Hepatocyte (in vitro differentiated cells): ENCODE measurements around the gene OR5D16. TPM values are rescaled to one million over a fixed set of nuclear protein-coding genes. Genes with fewer than 3 reads are reported as not detected.

ENCODE experiments used
- DNase-seq: peaks from one replicate; pipeline ENCODE4 v3.0.0-alpha.2; 2016; ENCODE audit warnings: low spot score
- H2AFZ ChIP-seq: fragments of 200-600 bp; sonication (generic); 2 replicates; pipeline ENCODE4 v1.6.0; 2016; ENCODE audit warnings: antibody characterized with exemption, mild to moderate bottlenecking
- H3K27ac ChIP-seq: fragments of 200-600 bp; sonication (generic); 2 replicates; pipeline ENCODE4 v1.5.1; 2016; ENCODE audit warnings: mild to moderate bottlenecking
- H3K27me3 ChIP-seq: fragments of 200-600 bp; sonication (generic); 2 replicates; pipeline ENCODE4 v1.6.1; 2016
- H3K36me3 ChIP-seq: fragments of 200-600 bp; sonication (generic); replicated peaks from 2 replicates; pipeline ENCODE4 v1.5.1; 2016; ENCODE audit warnings: low read depth; ENCODE audit not compliant: insufficient read depth
- H3K4me1 ChIP-seq: fragments of 200-600 bp; sonication (generic); 2 replicates; pipeline ENCODE4 v1.5.1; 2016; ENCODE audit warnings: mild to moderate bottlenecking, moderate library complexity; ENCODE audit not compliant: insufficient read depth
- H3K4me2 ChIP-seq: fragments of 200-600 bp; sonication (generic); 2 replicates; pipeline ENCODE4 v1.6.0; 2016
- H3K4me3 ChIP-seq: fragments of 200-600 bp; sonication (generic); 2 replicates; pipeline ENCODE4 v1.5.1; 2016; ENCODE audit warnings: mild to moderate bottlenecking
- H3K79me2 ChIP-seq: fragments of 200-600 bp; sonication (generic); 2 replicates; pipeline ENCODE4 v1.6.0; 2017; ENCODE audit warnings: mild to moderate bottlenecking
- H3K9me2 ChIP-seq: fragments of 200-600 bp; sonication (generic); replicated peaks from 2 replicates; pipeline ENCODE4 v1.6.0; 2017; ENCODE audit warnings: mild to moderate bottlenecking; ENCODE audit not compliant: insufficient read depth
- H3K9me3 ChIP-seq: fragments of 200-600 bp; sonication (generic); 2 replicates; pipeline ENCODE4 v1.5.1; 2016; ENCODE audit warnings: low read depth, mild to moderate bottlenecking
- H4K20me1 ChIP-seq: fragments of 200-600 bp; sonication (generic); 2 replicates; pipeline ENCODE4 v1.6.0; 2016; ENCODE audit warnings: mild to moderate bottlenecking; ENCODE audit not compliant: insufficient read depth, poor library complexity, severe bottlenecking
- CTCF ChIP-seq: fragments of 200-600 bp; sonication (generic); IDR thresholded peaks from 2 replicates; pipeline ENCODE4 v1.5.1; 2016; ENCODE audit warnings: antibody characterized with exemption, mild to moderate bottlenecking; ENCODE audit not compliant: poor library complexity
- EZH2 ChIP-seq: fragments of 200-600 bp; sonication (generic); IDR thresholded peaks from 2 replicates; pipeline ENCODE4 v1.6.1; 2016; ENCODE audit warnings: antibody characterized with exemption, mild to moderate bottlenecking, borderline replicate concordance
- EZH2phosphoT487 ChIP-seq: fragments of 200-600 bp; sonication (generic); IDR thresholded peaks from one replicate; pipeline ENCODE4 v1.6.1; 2018; ENCODE audit warnings: antibody characterized with exemption, mild to moderate bottlenecking, low read depth, moderate library complexity; ENCODE audit not compliant: unreplicated experiment, severe bottlenecking
- WGBS: methylation state at CpG from one replicate; pipeline ENCODE4 v1.1.6; 2016; ENCODE audit warnings: low lambda C conversion rate; ENCODE audit errors: missing lambda C conversion rate; 5-methylcytosine and 5-hydroxymethylcytosine counted together
- polyA plus RNA-seq: library from polyadenylated mRNA; unstranded; fragments of >200 nt; fragmentation: Nextera tagmentation; extraction: Ambion mirVana; gene quantifications from 2 replicates; pipeline ENCODE4 v1.2.1, GENCODE V29; 2016
- total RNA-seq: library from RNA; depleted of rRNA; stranded (reverse); fragments of >200 nt; gene quantifications from 2 replicates; pipeline ENCODE4 v1.2.3, GENCODE V29; 2014

The OR5D16 gene
- total and polyA plus RNA-seq, 2 experiments from 2014 or later: not detected

- no peak for DNase-seq
- Histone ChIP-seq H2AFZ (no peak overlapping the region), H3K79me2 (no peaks in the 10 kb centered on the region), H3K4me1 (no peaks in the 10 kb centered on the region), H3K9me3 (peaks cover 3% of the 10 kb centered on the region), H3K4me2 (no peak overlapping the region), H3K27ac (no peak overlapping the region), H3K27me3 (no peaks in the 10 kb centered on the region), H4K20me1 (no peaks in the 10 kb centered on the region), H3K4me3 (no peak overlapping the region), H3K36me3 (no peaks in the 10 kb centered on the region), H3K9me2 (no peaks in the 10 kb centered on the region)
- 90% methylated on average over 1 of the region's 1 CpG for WGBS
- no peak for TF ChIP-seq EZH2
- TF ChIP-seq CTCF: no peak
- TF ChIP-seq EZH2phosphoT487: no peak
These were observed 32.3 kb upstream of the OR5D16 start for GRCh38 chr11:55806248-55806647.

DNA sequence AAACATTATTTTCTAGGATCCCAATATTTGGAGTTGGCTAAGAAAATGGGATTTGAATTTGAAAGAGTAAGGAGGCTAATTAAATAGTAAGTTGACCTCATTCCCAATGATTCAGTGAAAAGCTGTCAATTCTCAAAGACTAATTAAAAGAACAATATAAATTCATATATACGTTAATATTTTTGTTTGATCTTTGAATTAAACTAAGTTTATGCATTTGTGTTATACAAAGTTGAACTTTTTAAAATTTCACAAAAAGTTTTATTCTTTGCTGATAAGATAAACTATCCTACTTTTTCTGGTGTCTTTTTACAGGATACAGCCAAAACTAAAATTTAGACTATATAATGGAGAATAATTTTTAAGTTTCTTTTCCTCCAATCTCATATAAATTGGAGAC is 27.5 kb upstream of the OR5D16 start, which contains the start of gene OR5L1:
Gene OR5L1, plus strand, starts transcription at position 301 of the 400 bp plus-strand sequence. CDS start 100 bp downstream, outside the sequence.
- Histone ChIP-seq H3K4me1 (no peaks in the 10 kb centered on the region), H4K20me1 (no peaks in the 10 kb centered on the region), H3K36me3 (no peaks in the 10 kb centered on the region), H3K79me2 (no peaks in the 10 kb centered on the region), H3K9me2 (no peaks in the 10 kb centered on the region), H3K27ac (no peak within 1 kb of the TSS), H3K4me2 (no peak within 1 kb of the TSS), H3K9me3 (no peaks in the 10 kb centered on the region), H2AFZ (no peak within 1 kb of the TSS), H3K27me3 (no peaks in the 10 kb centered on the region), H3K4me3 (no peak within 1 kb of the TSS)
- DNase-seq: no peak
- TF ChIP-seq EZH2: no peak
- no peak for TF ChIP-seq EZH2phosphoT487
- no peak for TF ChIP-seq CTCF
- WGBS: 74% methylated on average over 1 of the region's 1 CpG

GRCh38 chr11:55819330-55819729 is 19.2 kb upstream of the OR5D16 start, which contains the start of gene OR5D18:
OR5D18 (plus strand) TSS chr11:55819630; CDS start chr11:55819630, 0 bp downstream.
- Histone ChIP-seq H2AFZ (no peak within 1 kb of the TSS), H3K9me2 (no peaks in the 10 kb centered on the region), H3K4me2 (no peak within 1 kb of the TSS), H3K27ac (no peak within 1 kb of the TSS), H3K4me3 (no peak within 1 kb of the TSS), H3K79me2 (no peaks in the 10 kb centered on the region), H4K20me1 (no peaks in the 10 kb centered on the region), H3K9me3 (peaks cover 4% of the 10 kb centered on the region), H3K27me3 (no peaks in the 10 kb centered on the region), H3K4me1 (no peaks in the 10 kb centered on the region), H3K36me3 (no peaks in the 10 kb centered on the region)
- 78% methylated on average over 5 of the region's 5 CpGs for WGBS
- no peak for TF ChIP-seq EZH2phosphoT487
- TF ChIP-seq EZH2: no peak
- DNase-seq: no peak

- H2AFZ ChIP-seq: no peak within 1 kb of the TSS
- no peaks in the 10 kb centered on the region for H3K27me3 ChIP-seq
- H3K9me2 ChIP-seq: no peaks in the 10 kb centered on the region
- no peak within 1 kb of the TSS for H3K4me2 ChIP-seq
- H3K4me3 ChIP-seq: no peak within 1 kb of the TSS
- no peak within 1 kb of the TSS for H3K27ac ChIP-seq
- H4K20me1 ChIP-seq: no peaks in the 10 kb centered on the region
- no peak for DNase-seq
- H3K79me2 ChIP-seq: no peaks in the 10 kb centered on the region
- TF ChIP-seq CTCF: no peak
- no peak for TF ChIP-seq EZH2
- TF ChIP-seq EZH2phosphoT487: no peak
- no peaks in the 10 kb centered on the region for H3K9me3 ChIP-seq
- no peaks in the 10 kb centered on the region for H3K4me1 ChIP-seq
- H3K36me3 ChIP-seq: no peaks in the 10 kb centered on the region
These were observed 11.6 kb upstream of the OR5D16 start, which contains the start of gene OR5L2 for GRCh38 chr11:55826919-55827318. OR5L2 (plus strand) TSS chr11:55827219; CDS start chr11:55827219, 0 bp downstream.
